LoVo (cell line): ENCODE measurements around the gene FKBP1A.

Experiments used
- DNase-seq: peaks from one replicate; pipeline ENCODE4 v3.0.0-alpha.2; 2016; ENCODE audit warnings: low spot score

The FKBP1A gene

GRCh38 chr20:1331801-1332453, 60.9 kb downstream of the FKBP1A start:
- no peak for DNase-seq

DNA sequence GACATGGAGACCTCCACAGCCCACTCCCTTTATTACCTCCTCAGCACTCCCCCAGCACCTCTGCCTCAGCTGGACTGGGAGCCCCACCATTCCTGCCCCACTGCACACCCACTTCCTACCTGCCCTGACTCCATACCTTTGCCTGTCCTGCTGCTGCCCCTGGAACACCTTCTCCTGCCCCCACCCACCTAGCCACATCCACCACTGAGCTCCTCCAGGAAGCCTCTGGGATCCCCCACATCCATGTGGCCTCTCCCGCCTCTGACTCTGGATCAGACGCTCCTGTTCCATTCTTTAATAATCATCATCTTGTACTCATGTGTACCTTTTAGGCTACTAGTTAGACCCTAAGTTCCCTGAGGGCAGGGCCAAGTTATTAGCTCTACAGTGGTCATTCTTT, 61.8 kb downstream of the FKBP1A start:
- no peak for DNase-seq

DNA sequence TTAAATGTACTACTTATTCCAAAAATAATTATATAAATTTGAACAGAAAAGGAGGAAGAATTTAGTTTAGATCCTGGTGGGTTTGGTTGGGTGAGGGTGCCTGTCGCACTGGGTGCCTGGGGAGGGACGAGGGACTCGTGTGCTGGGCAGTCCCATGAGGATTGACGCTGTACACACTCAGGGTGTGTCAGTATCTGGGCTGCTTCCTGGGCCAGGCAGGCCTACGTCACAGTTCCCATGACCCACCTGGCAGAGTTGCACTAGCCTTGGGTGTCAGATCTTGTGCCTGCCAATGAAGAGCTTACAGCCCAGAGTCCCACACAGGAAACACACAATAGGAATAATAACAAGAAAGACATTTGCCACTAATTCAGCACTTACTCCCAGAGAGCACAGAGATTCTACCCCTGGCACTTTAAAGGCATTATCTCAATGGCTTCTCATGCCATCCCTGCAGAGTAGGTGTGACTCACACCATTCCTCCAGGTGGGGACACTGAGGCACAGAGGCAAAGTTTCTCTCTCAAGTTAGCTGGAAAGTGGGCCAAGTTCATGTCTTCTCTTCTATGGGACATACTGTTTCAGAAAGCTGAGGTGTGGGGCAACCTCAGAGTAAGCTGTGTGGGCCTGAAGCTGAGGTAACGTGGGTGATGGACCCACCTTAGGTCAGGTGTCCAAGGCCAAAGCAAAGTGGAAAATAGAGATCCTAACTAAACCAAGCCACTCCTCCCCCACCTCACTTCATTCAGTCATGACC, 62.6 kb downstream of the FKBP1A start:
- DNase-seq = peak; percentile 24

- DNase-seq = peak; percentile 90
Observed at GRCh38 chr20:1328680-1329330, 64.0 kb downstream of the FKBP1A start, which contains the start of gene SDCBP2. Gene SDCBP2, minus strand, starts transcription at chr20:1329139. Its CDS starts 8,723 bp downstream, at chr20:1320416.

- peak; percentile 22 for DNase-seq
Observed at GRCh38 chr20:1327827-1328679, 64.8 kb downstream of the FKBP1A start.

DNA sequence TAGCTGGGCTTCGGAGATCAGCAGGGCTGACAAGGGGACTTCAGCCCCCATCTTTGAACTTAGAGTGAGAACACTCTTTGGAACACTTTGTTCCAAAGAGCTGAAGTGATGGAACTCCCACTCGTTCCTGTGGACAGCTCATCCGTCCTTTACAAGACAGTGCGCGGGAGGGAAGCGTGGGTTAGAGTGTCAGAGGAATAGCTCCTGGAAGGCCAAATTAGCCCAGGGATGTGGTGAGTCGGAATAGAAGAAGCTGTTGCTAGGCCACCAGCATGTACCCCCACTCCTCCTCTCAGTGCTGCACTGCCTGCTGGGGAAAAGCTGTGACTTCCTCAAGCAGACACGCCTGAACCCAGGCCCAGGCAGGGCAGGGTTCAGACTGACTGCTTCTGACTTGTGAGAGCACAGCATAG, 65.6 kb downstream of the FKBP1A start:
- DNase-seq = peak; percentile 13

- DNase-seq = peak; percentile 6
Observed at GRCh38 chr20:1326031-1326930, 66.6 kb downstream of the FKBP1A start.

- peak; percentile 98 for DNase-seq
Observed at GRCh38 chr20:1325173-1326030, 67.5 kb downstream of the FKBP1A start.

- DNase-seq = no peak
Observed at GRCh38 chr20:1324598-1325172, 68.2 kb downstream of the FKBP1A start.

GRCh38 chr20:1323830-1324597, 68.8 kb downstream of the FKBP1A start:
- DNase-seq = no peak

GRCh38 chr20:1323256-1323655, 69.6 kb downstream of the FKBP1A start:
- no peak for DNase-seq

DNA sequence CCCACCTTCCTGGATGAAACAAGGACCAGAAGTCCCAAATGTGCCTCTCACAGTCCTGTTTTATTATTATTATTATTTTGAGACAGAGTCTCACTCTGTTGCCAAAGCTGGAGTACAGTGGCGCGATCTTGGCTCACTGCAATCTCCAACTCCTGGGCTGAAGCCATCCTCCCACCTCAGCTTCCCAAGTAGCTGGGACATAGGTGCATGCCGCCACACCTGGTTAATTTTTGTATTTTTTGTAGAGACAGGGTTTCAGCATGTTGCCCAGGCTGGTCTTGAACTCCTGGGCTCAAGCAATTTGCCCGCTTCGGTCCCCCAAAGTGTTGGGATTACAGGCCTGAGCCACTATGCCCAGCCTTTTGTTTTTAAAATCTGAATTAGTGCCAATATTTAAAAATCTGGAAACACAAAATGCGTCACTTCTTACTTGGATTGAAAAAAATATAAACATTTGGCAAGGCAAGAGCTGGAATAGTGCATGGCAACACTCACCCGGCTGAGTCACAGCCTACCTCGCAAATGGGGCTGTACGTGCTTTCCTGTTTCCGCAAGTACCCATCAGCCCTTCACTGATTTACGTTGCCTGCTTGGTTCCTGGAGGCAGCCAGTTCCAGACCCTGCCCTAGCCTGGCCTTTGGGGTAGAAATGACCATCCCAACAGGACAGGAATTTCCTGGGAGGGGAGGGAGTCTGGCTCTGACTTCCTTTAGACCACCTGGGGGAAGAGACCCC, 70.2 kb downstream of the FKBP1A start:
- DNase-seq = no peak

DNA sequence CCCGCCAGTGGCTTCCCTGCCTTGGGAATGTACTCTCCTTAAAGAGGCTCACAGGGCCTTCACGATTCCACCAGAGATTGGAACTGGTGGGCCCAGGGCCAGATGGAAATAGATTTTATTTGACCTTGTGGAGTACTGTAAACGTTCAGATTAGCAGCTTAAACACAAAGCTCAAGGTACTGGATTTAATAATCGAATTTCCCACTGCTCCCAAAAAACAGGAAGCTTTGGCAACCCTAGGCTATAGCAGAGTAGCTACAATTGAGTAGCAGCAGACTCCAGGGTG, 71.3 kb downstream of the FKBP1A start:
- DNase-seq = no peak

DNA sequence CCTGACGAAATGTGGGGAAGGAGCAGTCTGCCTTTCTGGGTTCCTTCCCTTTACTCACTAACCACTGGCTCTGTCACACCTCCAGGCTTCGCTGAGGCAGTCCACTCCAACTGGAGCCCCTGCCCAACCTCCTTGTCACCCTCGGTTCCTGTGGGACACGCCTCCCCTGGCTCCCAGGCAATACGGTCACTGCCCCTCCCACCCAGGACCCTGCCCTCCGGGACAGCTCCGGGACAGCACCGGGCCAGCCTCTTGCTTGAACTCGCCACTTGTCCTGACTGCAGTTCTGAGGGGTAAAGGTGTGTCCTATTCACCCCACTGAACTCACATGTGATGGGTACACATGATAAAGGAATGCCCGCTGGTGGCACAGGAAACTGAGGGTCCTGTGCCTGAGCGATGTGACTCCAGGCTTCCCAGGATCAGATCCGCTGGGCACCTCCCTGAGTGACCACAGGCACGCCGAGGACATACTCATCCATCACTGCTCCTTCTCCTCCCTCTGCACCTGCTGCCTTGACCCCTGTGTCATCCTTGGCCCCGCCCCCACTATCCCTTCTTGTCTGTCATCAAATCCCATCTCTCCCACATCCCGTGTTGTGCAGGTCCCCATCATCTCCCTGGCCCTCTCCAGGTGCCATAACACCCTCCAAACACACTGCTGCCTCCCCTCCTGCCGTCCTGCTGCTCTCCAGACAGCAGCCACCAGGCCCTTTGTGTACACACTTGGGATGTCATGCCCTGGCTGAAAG, 71.8 kb downstream of the FKBP1A start:
- DNase-seq = no peak

GRCh38 chr20:1320016-1320415, 72.8 kb downstream of the FKBP1A start:
- no peak for DNase-seq

DNA sequence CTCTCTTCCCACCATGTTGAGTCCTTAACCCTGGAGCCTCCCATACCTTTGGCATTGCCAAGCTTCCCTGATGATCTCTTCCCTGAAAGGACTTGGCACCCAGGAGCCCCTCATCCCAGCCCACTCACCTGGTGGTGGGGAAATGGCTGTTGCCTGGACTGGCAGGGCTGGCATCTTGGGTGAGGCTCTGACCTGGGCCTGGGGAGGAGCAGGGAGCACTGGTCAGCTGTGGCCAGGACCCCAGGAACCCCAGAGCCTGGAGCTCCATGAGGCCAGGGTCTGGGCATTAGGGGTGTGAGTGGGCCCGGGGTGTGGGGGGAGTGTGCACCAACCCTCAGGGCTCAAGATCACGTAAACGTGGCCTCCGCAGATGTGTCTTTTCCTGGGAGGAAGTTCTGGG, 73.4 kb downstream of the FKBP1A start:
- DNase-seq = no peak

- no peak for DNase-seq
Observed at GRCh38 chr20:1319051-1319450, 73.8 kb downstream of the FKBP1A start.
